Pancreas (tissue), 10 donors: ENCODE data around the gene CCDC106. TPM values are rescaled to one million over a fixed set of nuclear protein-coding genes. Genes with fewer than 3 reads are reported as not detected.

ENCODE experiments used
- ATAC-seq, 4 donors: fragments of 200-7000 bp; cut with Tn5 transposase; one replicate each; pipeline versions ENCODE4 v1.8.0 to v1.9.1; 2020; ENCODE audit warnings: mild to moderate bottlenecking in 4 of 4, moderate library complexity in 4 of 4
- DNase-seq, 6 donors: peaks; one replicate each; pipeline ENCODE4 v3.0.0-alpha.2; 2020
- FAIRE-seq: peaks from 2 replicates; lab custom pipeline; 2012; peaks lifted over from hg19 to GRCh38; lab: Jason Lieb, UNC
- H3K27ac ChIP-seq, 4 donors: fragments of 200-600 bp; sonication (generic); 1 replicate in 3 of 4; 2 replicates in 1 of 4; pipeline versions ENCODE4 v1.5.0 to v1.8.0; 2020
- H3K27me3 ChIP-seq, 4 donors: fragments of 200-600 bp; one replicate each; pipeline ENCODE4 v1.8.0; 2021
- H3K36me3 ChIP-seq, 3 donors: fragments of 200-600 bp; sonication (generic) in 1 of 3; one replicate each; pipeline versions ENCODE4 v1.5.0 to v1.8.0; 2020 to 2021
- H3K4me1 ChIP-seq, 3 donors: fragments of 200-600 bp; one replicate each; pipeline ENCODE4 v1.8.0; 2021
- H3K4me3 ChIP-seq, 4 donors: fragments of 200-600 bp; sonication (generic) in 2 of 4; one replicate each; pipeline versions ENCODE4 v1.5.0 to v1.8.0; 2020 to 2021
- H3K9me3 ChIP-seq, 4 donors: fragments of 200-600 bp; one replicate each; pipeline ENCODE4 v1.8.0; 2021
- CTCF ChIP-seq, 4 donors: fragments of 200-600 bp; sonication (generic) in 3 of 4; IDR thresholded peaks; one replicate each; pipeline versions ENCODE4 v1.5.0 to v1.8.0; 2021; ENCODE audit warnings: antibody characterized with exemption in 4 of 4
- WGBS, 2 donors: extraction: QIAGEN DNeasy Blood & Tissue Kit; methylation state at CpG; one replicate each; pipeline ENCODE4 v1.1.7; 2013; 5-methylcytosine and 5-hydroxymethylcytosine counted together
- intact Hi-C, 3 donors: fragments of 100-400 bp; cut with DNase I; formaldehyde crosslinking; loops; one replicate each; pipeline versions ENCODE4 v1.11.1 to v1.14.2; 2022
- polyA plus RNA-seq, 2 donors: library from polyadenylated mRNA; stranded (reverse); fragments of 200-250 nt; gene quantifications; one replicate each; pipeline ENCODE4 v1.2.3, GENCODE V29; 2013
- total RNA-seq, 6 donors: library from RNA; stranded (reverse); fragmentation: NEBNext Ultra II Directional in 4 of 6; extraction: Animal tissue kit (Norgen Biotek cat#: 25700) in 4 of 6; gene quantifications; one replicate each; pipeline versions ENCODE4 v1.2.1 to v1.2.4, GENCODE V29; 2021 to 2023
- donor health status: healthy with polysubstance abuse.
- donor health status: DM: no; HTN: no; CAD: no; lungs with moderate emphysema.
- donor health status: DM: no; HTN: no; CAD: no.
- donor health status: control.
- donor health status: control.
- donor health status: Bipolar disorder and iron deficiency.
- donor health status: DM: yes; HTN: yes; CAD: no.
- donor health status: DM: no; HTN: no; CAD: no.
- donor health status: DM: no; HTN: no; CAD: no.
- donor health status: DM: yes; HTN: yes; CAD: no.

CCDC106 gene
- total and polyA plus RNA-seq, 8 donors, result 3.2 to 22.8 (median 5.4) TPM

- TF ChIP-seq CTCF (IDR thresholded peaks at IDR 0.05), result no peak
- Histone ChIP-seq H3K27ac (peak overlapping the region; percentile 83 to 98 (median 97)), H3K4me1 (peaks cover 0 to 13% (median 0%) of the 10 kb centered on the region in 3 donors)
These were observed 47.4 kb upstream of the CCDC106 start for GRCh38 chr19:55600662-55601028.

GRCh38 chr19:55601084-55601483 is 46.9 kb upstream of the CCDC106 start:
- FAIRE-seq (no peak), ATAC-seq (no peak), DNase-seq (no peak)
- H3K36me3 ChIP-seq, result peaks cover 0 to 6% (median 0%) of the 10 kb centered on the region in 3 donors
- H3K27me3 ChIP-seq, result no peaks in the 10 kb centered on the region
- intact Hi-C loops, result no loop called here
- no peak for TF ChIP-seq CTCF (IDR thresholded peaks at IDR 0.05)
- peak overlapping the region; percentile 62 to 86 (median 78) for H3K4me3 ChIP-seq
- H3K9me3 ChIP-seq, result no peaks in the 10 kb centered on the region
- peak overlapping the region; percentile 83 to 98 (median 97) for H3K27ac ChIP-seq
- 32 to 49% methylated on average over 4 of the region's 4 CpGs for WGBS, 2 donors
- H3K4me1 ChIP-seq, result peaks cover 0 to 13% (median 0%) of the 10 kb centered on the region in 3 donors

More at GRCh38 chr19:55600662-55601028, 47.4 kb upstream of the CCDC106 start:
- ATAC-seq (no peak), DNase-seq (no peak), FAIRE-seq (no peak)
- H3K9me3 ChIP-seq, result no peaks in the 10 kb centered on the region
- H3K4me3 ChIP-seq, result peak overlapping the region; percentile 62 to 86 (median 78)
- no peaks in the 10 kb centered on the region for H3K27me3 ChIP-seq
- peaks cover 0 to 11% (median under 1%) of the 10 kb centered on the region in 3 donors for H3K36me3 ChIP-seq
- WGBS, 2 donors, result 3 to 7% methylated on average over 10 to 15 of the region's 15 CpGs
- intact Hi-C loops, result no loop called here

- ATAC-seq, result no peak
- no peaks in the 10 kb centered on the region for H3K27me3 ChIP-seq
- TF ChIP-seq CTCF (IDR thresholded peaks at IDR 0.05), result no peak
- no peak for FAIRE-seq
- peaks cover 0 to 20% (median 0%) of the 10 kb centered on the region in 3 donors for H3K4me1 ChIP-seq
- no peaks in the 10 kb centered on the region for H3K36me3 ChIP-seq
- no peak overlapping the region for H3K27ac ChIP-seq
- intact Hi-C loops, result no loop called here
- no peaks in the 10 kb centered on the region for H3K9me3 ChIP-seq
- WGBS, 2 donors, result 93% methylated on average over 60 of the region's 60 CpGs
- no peak overlapping the region for H3K4me3 ChIP-seq
- DNase-seq, result peak in 5 of 6 donors; percentile 39 to 83 (median 60)
These were observed 45.7 kb upstream of the CCDC106 start for GRCh38 chr19:55602104-55603001.

- Histone ChIP-seq H3K4me3 (no peak overlapping the region), H3K36me3 (no peaks in the 10 kb centered on the region), H3K9me3 (no peaks in the 10 kb centered on the region), H3K27me3 (no peaks in the 10 kb centered on the region), H3K27ac (no peak overlapping the region), H3K4me1 (peaks cover 0 to 20% (median 0%) of the 10 kb centered on the region in 3 donors)
- intact Hi-C loops, result no loop called here
- DNase-seq, result peak in 1 of 6 donors; percentile 48
- TF ChIP-seq CTCF (IDR thresholded peaks at IDR 0.05), result no peak
- 88 to 91% methylated on average over 21 of the region's 21 CpGs for WGBS, 2 donors
- FAIRE-seq, result no peak
- no peak for ATAC-seq
These were observed 44.9 kb upstream of the CCDC106 start for GRCh38 chr19:55603115-55603514.
